Dermis microvascular lymphatic vessel endothelial cell (primary cell): ENCODE data around the gene P2RY2. TPM values are rescaled to one million over a fixed set of nuclear protein-coding genes. Genes with fewer than 3 reads are reported as not detected.

Experiments
- DNase-seq, 2 donors: peaks; one replicate each; pipeline versions ENCODE4 v3.0.0 to v3.0.0-alpha.2; 2010; ENCODE audit warnings: low read depth in 2 of 2
- total RNA-seq: library from RNA; depleted of rRNA; stranded (reverse); fragments of >200 nt; gene quantifications from 2 replicates; pipeline ENCODE4 v1.2.1, GENCODE V29; 2014

P2RY2 gene
- total RNA-seq, 1 donor from 2014 or later = 0.64 TPM

DNA sequence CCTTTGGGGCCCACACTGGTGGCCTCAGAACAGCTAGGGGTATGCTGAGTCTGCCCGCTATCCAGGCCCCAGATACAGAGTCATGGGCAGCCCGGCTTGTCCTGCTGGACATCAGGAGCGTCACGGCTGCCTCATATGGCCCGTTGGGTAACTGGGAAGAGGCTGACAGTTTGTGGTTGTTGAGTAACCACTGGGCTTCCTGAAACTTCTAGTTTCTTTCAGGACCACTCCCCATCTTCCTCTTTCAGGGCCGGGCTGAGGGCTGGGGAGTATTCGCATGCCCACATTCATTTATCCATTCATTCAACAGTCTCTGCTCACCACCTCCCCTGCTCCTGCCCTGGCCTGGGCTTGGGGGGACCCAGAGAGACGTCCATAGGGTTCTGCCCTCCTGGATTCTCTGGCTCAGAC is 13.4 kb upstream of the P2RY2 start:
- DNase-seq = no peak

DNA sequence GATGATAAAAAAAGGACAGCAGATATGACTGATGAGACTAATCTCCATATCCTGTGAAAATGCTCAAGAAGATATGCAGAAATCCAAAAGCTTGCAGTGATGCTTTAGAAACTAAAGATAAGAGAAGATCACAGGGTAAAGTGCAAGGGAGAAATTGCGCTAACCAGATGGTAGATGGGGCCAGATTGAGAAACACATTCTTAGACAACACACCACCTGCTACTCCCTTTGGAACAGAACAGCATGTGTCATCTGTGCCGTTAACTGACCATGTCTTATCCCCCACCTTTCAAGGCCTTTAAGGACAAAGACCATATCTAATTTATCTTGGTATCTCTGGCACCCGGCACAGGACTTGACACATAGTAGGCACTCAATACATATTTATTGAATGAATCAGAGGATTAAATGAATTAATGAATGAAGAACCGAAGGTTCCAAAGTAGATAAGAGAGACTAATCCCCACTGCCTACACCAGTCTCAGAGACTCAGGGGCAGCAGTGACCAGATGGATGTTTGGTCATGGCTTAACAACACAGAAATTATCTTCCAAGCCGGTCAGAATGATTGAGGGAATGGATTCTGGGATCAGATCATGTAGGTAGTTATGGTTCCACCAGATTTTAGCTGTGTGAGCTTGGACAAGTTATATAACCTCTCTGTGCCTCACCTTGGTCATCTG is 12.3 kb upstream of the P2RY2 start:
- no peak for DNase-seq

DNA sequence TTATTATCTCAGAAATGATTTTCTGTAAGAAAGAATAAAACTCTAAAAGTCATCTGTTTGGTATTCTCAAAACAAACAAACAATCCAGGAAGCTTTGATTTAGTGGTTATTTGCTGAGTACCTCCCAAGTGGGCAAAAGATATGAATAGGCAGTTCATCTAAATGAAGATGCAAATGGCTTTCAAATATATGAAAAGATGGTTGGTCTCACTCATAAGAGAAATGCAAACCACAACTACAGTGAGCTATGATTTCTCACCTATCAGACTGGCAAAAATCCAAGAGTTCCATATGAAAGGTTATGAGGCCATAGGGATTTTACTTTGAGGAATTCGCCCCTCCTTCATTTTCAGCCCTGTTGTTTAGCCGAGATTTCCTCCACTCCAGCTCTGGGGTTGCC is 11.3 kb upstream of the P2RY2 start:
- DNase-seq = no peak

DNA sequence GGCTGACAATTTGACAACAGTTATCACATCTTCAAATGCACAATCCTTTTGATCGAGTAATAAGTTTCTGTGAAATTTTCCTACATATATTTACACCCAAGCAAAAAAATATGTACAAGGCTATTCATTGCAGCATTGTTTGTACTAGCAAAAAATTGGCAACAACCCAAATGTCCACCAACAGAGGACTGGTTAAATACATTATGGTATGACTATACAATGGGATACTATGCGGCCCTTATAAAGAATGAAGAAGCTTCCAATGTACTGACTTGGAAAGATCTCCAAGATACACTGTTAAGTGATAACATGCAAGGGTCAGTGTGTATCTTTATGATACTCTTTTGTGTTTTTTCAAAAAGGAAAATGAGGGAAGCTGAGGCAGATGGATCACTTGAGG is 8.2 kb upstream of the P2RY2 start:
- no peak for DNase-seq

DNA sequence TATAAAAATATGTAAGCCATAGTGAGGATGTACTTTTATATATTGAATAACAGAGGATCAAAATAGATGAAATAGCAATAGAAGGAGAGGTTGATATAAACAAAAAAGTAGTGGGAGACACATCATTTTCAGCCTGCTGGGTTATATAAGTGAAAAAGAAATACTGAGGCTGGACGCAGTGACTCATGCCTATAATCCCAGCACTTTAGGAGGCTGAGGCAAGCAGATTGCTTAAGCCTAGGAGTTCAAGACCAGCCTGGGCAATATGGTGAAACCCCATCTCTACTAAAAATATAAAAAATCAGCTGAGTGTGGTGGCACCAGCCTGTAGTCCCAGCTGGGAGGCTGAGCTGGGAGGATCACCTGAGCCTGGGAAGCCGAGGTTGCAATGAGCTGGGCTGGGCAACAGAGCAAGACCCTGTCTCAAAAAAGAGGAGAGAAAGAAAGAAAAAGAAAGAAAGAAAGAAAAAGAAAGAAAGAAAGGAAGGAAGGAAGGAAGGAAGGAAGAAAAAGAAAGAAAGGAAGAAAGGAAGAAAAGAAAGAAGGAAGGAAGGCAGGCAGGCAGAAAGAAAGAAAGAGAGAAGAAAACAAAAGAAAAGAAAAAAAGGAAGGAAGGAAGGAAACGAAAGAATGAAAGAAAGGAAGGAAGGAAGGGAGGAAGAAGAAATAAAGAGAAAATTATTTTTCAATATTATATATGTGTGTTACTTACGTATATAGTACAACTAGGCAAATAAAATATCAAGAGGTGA is 7.0 kb upstream of the P2RY2 start:
- DNase-seq = no peak

DNA sequence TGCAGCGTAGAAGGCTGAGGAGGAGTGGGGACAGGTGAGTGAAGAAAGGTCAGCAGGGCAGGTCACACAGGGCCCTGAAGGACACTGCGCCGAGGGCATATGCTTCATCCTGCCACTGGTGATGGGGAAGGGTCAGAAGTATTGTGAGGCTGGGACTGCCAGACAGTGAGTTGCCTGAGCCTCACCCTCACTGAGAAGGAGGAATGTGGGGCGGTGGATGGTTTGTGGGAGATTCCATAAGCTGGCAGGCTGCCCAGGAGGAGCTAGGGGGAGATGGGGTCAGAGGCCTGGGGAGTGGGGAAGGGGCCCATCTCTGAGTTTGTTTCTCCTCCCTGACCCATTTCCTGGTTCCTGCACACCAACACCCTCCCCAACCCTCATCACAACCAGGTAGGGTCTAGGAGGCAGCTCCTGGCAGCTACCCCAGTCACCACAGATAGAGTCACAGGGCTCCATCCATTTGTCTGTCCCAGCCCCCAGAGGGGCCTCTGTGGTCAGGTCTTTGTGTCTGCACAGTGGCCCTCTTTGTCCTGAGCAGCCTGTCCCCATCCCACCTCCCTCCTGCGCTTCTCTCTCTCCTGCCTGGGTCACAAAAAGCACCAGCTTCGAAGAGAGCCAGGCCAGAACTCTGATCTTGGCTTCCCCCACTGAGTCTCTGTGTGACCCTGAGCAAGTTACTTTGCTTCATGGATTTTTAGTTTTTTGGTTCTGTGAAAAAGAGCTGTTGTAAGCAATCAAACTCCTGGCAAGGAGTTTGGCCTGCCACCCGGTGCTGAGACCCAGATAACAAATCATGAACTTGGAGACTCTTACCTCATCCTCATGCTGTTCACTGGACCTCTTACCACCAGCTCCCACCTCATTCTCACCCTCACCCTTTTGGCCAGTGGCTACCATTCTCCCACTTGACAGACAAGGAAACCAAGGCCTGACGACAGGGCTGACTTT is 4.6 kb upstream of the P2RY2 start:
- DNase-seq = no peak

DNA sequence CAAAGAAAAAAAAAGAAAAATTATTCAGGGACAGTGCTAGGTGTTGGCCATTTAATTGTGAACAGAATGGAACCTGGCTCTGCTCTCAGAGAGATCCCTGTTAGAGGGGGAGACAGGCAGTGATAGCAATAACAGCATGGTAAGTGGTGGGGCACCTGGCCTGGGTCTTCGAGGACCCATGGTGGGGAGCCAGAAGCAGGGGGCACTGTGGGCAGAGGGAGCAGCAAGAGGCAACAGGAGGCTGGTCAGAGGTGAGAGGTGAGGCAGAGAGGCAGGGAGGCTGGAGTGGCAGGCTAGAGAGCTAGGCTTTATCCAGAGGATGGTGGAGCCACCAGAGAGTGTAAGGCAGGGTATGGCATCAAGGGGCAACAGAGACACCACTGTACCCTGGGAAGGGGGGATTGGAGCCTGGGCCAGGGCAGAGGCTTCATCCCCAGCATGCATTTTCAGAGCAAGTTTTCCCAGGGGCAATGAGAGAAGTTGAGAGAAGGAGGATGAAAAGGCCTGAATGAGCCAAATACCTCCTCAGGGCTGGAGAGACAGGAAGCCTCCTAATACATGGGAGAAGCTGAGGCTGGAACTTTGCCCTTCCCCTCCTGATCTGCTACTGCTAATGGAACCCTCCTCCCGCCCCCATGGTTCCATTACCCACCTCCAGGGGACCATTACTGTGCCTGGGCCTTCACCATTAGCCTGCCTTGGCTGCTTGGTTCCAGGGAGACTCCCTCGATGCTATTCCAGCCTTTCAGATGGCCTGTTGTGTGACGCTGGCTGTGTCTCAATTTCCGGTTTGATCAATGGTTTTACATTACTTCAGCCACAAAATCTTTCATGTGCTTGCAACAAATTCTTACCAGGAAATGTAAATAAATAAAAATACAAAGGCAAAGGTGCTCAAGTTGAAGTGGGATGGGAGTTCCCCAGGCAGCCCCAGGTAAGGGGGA is 2.6 kb upstream of the P2RY2 start:
- DNase-seq = no peak

DNA sequence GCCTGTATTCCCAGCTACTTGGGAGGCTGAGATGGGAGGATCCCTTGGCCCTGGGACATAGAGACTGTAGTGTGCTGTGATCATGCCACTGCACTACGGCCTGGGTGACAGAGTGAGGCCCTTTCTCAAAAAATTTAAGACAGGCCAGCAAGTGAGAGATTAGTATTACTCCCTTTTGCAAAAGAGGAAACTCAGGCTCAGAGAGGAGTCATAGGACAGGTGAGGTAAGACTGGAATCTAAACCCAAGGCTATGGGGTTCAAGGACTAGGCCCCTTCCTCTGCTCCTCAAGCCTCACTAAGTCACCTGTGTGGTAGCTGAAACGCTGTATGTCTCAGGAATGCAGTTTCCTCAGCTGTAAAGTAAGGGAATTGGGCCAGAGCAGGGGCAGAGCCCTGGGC is 1.6 kb upstream of the P2RY2 start:
- no peak for DNase-seq

DNA sequence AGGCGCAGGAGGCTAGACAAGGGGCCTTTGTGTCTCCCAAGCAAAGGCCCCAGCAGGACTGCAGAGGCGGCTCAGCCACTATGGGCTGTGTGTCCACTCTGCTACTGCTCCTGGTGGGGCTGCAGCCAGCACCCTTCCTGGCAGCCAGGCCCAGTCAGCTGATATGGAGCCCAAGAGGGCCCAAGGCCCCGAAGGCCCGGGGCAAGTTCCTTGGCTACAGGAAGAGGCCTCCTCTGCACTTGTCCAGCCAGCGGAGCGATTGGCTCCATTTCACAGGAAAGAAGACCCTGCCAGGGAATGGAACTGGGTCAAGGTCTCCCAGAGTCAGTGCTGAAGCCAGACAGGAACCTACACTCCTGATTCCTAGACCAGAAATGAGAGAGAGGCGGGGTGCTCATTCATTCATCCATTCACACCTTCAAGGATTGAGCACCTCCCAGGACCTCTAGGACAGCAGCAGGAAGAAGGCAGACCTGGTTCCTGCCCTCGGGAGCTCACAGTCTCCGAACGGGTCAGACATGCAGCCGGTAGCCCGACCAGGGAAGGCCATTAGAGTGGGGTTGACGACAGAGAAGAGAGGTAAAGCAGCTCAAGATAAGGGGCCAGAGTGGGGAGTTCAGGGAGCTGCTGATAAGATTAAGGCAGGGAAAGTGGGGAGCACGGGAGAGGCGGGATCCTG is 811 bp upstream of the P2RY2 start:
- DNase-seq = no peak

DNA sequence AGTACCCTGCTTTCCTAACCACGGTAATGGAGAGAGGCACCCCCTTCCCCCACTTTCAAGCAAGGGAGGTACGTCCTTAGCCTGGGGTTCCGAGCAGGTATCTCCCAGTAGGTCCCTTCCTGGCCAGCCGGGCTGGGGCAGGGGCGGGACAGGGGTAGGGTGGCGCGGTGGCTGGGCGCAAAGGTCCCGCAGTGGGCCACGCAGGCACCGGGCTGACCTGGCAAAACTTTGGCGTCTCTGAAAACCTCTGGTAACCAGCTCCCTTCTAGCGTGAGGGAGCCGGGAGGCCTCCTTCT is 323 bp upstream of the P2RY2 start:
- DNase-seq = no peak

DNA sequence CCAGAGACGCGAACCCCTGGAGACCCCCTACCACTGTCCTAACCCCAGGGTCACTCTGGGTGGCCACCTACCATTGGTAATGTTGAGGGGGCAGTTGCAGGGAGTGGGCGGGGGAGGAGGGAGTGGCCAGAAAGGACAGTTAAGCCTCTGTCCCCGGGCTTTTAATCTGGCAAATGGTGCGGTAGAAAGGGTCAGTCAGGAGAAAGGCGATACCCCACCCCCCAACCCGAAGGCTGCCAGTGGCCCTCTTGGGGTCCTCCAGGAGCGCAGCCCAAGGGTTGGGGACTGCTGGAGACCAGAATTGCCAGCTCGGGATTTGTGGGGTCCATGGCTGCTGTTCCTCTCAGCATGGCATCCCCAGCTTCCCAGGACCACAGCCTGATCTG is 742 bp downstream of the P2RY2 start:
- DNase-seq = no peak

DNA sequence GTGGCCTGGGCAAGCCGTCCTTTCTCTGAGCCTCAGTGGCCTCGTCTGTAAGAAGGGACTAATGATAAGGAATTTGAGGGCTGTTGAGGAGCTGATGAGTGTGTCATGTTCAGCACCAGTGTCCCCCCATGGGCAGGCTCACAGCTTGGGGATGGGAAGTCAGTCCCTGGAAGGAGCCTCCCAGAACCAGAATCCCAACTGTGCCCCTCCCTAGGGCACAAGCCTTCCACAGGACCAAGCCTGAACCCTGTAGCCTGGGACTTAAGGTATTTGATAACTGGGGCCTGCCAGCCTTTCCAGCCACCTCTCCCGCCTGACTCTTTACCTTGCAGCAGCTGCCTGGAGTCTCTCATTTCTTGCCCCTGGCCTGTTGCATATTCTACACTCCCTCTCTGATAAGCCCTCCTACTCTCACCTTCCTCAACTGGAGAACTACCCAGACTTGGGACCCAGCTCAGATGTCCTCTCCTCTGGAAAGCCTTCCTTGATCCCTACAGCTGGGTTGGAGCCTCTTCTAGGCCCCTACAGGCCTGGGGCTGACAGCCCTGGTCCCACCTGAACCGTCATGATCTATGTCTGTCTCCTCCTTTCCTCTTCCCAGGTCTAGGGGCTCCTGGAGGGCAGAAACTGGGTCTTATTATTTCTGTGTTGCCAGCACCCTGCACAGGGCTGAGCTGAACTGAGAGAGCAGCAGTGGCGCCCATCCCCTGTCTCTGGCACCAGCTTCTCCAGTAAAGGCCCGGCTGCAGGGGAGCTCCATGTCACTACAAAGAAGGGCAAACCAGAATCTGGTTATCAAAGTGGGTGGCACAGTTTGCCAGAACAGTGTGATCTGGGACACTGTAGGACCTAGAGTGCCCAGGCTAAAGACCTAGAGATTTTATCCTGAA is 1.6 kb downstream of the P2RY2 start:
- DNase-seq = no peak

DNA sequence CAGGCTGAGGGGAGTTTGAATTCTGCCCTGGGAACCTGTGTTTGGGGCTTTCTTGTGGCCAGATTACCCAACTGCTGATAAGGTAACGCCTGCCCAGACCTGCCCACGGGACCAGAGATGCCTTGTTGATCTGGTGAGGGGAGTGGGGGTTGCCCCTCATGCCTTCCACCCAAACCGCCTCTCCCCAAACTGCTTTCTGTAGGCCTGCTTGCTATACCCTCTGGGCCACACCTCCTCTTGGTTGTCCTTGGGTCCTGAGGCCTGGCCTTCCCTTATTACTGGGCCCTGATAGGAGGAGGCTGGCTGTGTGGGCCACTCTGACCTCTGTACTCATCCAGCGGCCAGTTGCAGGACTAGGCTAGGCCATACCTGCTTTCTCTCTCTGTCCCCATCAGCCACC is 3.4 kb downstream of the P2RY2 start:
- no peak for DNase-seq

DNA sequence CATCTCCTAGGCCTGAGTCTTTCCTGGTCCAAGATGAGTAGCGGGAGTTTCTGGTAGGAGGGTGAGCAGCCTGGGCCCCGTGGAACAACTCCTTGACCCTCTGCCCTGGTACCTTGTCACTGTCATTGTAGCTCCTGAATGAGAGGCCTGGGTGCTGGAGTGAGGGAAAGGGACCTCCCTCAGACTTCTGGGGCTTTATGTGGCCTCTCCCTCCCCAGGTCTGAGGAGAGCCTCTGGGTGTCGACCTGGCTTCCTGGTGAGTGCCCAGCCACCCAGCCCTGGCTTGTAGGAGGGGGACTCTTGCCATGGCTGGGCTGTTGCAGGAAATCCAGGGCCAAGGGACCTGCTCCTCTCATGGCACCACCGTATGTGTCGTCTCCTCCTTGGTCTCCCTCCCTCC is 3.9 kb downstream of the P2RY2 start:
- DNase-seq = no peak

DNA sequence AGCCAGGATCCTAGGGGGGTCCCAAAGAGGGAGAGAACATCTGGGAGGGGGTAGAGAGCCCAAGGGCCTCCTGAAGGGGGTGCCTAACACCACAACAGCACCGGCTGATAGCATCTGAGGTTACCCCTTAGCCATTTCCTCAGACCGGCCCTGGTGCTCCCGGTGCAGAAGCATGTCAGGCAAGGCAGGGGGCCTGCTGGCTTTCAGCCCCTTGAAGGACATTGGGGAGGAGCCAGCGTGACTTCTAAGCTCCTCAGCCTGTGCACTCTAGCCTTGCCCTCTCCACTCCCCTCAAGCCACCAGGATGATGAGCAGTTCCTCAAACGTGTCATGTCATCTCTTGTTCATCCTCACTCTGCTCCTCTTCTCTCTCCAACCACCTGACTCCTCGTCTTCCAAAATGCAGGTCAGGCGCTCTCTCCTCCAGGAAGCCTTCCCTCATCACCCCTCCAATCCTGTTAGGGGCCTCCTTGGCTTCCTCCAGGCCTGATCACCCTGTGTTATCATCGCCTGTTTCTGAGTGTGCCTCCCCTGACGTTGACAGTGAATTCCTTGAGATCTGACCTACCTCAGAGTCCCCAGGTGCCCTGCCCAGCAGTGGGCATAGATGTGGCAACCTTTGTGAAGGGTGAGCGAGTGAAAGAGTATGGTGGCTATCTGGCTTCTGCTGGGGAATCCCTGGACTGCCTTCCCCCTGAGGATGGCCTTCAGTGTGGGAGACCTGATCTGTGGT is 6.1 kb downstream of the P2RY2 start:
- DNase-seq = no peak

DNA sequence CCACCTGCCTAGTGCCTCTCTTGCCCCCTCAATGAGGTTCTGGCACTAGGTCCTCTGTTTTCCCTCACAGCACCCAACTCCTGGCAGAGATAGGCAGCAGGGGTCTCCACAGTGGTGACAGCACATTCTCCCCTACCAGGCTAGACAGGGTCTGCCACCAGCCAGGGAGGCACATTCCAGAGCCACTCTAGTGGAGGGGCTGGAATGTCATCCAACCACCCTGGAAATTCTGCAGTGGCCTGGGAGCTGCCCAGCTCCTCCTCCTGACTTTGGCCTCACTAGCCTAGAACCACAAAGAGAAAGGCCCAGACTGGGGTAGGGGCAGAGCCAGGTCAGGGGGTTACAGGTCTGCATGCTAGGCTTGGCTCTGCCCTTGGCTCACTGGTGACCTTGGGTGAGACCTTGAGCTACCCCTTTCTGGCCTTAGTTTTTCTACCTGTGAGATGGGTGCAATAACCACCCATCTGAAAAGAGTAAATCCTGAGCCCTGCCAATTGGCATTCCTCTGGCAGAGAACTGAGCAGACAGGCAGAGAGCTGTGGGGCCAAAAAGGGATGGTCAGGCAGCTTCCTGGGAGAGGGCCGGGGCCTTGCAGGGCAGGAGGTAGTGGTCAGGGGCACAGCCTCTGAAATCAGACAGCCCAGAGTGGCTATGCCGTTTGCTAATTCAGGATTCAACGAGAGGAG is 7.1 kb downstream of the P2RY2 start:
- no peak for DNase-seq

DNA sequence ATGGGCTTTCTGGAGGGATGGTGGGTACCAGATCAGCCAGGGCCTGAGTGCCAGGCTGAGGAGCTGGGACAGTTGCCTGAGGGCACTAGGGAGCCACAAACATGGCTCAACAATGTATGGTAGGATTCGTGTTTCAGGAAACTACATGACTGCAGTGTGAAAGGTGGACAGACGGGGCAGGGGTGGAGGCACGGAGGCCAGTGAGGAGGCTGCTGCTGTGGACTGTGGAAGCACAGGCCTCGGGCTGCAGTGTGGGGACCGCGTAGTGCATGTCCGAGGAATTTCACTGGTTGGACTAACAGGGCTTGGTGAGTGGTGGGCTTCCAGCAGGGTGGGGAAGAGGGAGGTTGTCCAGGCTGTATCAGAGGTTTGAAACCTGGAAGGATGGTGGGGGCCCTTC is 7.8 kb downstream of the P2RY2 start:
- DNase-seq = no peak

DNA sequence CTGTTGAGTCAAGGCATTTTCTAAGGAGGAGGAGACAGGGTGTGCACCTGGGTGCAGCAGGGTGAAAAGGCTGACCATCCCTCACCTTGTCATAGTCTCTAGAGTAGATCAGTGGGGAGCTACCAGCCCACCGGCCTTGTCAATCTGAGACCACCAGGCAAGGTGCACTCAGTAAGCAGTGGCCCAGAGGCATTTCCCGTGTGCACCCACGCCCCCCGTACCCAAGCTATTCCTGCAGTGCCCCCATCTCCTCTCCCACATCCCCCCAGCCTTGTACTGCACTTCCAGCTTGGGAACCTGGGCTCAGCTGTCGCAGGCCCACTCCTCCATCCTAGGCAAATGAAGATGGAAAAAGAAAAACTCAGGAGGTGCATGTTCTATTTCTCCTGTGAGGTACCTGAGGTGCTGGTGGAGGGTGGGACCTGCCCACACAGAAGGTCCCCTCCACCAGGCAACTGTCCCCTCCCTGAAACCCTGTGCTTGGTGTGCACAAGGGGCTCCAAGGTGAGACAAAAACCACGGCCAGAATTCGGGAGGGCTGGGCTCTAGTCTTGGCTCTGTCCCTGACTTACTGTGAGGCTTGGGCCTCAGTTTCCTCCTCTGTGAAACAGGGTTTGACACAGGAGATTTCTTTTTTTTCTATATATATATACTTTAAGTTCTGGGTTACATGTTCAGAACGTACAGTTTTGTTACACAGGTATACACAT is 8.4 kb downstream of the P2RY2 start:
- no peak for DNase-seq
